ENCODE results near the gene RASGRP3. TPM values are rescaled to one million over a fixed set of nuclear protein-coding genes. Genes with fewer than 3 reads are reported as not detected.

Gene RASGRP3, protein sequence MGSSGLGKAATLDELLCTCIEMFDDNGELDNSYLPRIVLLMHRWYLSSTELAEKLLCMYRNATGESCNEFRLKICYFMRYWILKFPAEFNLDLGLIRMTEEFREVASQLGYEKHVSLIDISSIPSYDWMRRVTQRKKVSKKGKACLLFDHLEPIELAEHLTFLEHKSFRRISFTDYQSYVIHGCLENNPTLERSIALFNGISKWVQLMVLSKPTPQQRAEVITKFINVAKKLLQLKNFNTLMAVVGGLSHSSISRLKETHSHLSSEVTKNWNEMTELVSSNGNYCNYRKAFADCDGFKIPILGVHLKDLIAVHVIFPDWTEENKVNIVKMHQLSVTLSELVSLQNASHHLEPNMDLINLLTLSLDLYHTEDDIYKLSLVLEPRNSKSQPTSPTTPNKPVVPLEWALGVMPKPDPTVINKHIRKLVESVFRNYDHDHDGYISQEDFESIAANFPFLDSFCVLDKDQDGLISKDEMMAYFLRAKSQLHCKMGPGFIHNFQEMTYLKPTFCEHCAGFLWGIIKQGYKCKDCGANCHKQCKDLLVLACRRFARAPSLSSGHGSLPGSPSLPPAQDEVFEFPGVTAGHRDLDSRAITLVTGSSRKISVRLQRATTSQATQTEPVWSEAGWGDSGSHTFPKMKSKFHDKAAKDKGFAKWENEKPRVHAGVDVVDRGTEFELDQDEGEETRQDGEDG
- total RNA-seq (0.26 and 0.50 TPM in 2 replicates), polyA plus RNA-seq (2.2 and 6.1 TPM in 2 replicates), polyA minus RNA-seq (ENCODE audit: low replicate concordance) (2.0 and 12.6 TPM in 2 replicates)
- 2.0 and 2.3 TPM in 2 replicates for polyA plus RNA-seq (2012)

DNA sequence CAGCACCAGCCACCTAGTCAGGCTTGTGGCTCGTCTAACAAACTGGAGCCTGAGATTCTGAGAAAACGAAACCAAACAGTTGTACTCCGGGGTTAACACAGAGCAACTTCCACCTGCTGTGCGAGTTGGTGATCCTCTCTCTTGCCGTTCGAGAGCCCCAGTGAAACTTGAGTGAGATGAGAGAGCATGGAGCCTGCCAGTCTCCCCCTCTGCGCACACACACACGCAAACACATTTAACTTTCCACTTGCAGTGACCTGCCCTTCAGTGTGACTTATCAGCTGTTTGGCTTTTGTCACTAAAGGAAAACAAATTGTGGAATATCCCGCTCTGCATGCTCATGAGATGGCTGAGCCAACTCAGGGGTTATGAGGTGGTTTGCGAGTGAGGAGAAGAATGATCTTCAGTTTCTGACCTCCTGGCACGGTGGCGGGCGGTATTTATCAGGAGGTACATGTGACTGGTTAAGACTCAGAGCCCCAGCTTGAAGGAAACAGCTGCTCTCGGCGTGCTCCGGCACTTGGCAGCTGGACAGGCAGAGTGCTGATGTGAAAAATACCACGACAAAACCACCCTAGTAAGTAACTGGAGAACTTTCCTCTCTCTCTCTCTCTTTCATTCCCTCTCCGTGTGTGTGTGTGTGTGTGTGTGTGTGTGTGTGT is at the start of gene RASGRP3:
Gene RASGRP3, plus strand, starts transcription at position 519 of the 662 bp plus-strand sequence. CDS start 38,488 bp downstream, outside the sequence.
- Histone ChIP-seq H3K27me3 (ENCODE audit: control insufficient read depth, insufficient read depth, low read length) (no peaks in the 10 kb centered on the region), H3K9me3 (ENCODE audit: control insufficient read depth, insufficient read depth, low read depth, low read length) (no peaks in the 10 kb centered on the region), H3K4me2 (ENCODE audit: extremely low read depth, insufficient read depth, low read length) (peak within 1 kb of the TSS; percentile 94), H3K4me1 (ENCODE audit: control insufficient read depth, extremely low read depth, insufficient read depth, low read length) (peaks cover 2% of the 10 kb centered on the region), H3K36me3 (ENCODE audit: control insufficient read depth, insufficient read depth, low read length) (no peaks in the 10 kb centered on the region), H3K79me2 (ENCODE audit: control insufficient read depth, insufficient read depth, low read length) (no peaks in the 10 kb centered on the region), H4K20me1 (ENCODE audit: control insufficient read depth, extremely low read depth, insufficient read depth, low read length) (no peaks in the 10 kb centered on the region), H2AFZ (ENCODE audit: low read length) (peak within 1 kb of the TSS; percentile 95), H3K4me3 (replicated peaks in 1 of 4; ENCODE audit: control extremely low read depth in 1 of 4, insufficient read depth in 1 of 4, low read depth in 3 of 4, low read length in 4 of 4) (peak within 1 kb of the TSS; percentile 60 to 80 (median 69)), H3K9ac (ENCODE audit: insufficient read depth, low read length) (peak within 1 kb of the TSS; percentile 68), H3K27ac (ENCODE audit: insufficient read depth, low read length) (peak within 1 kb of the TSS; percentile 89)
- no peak for TF ChIP-seq EZH2 (IDR thresholded peaks at IDR 0.05; ENCODE audit: low read length, missing control alignments)
- TF ChIP-seq, protein P1, sequence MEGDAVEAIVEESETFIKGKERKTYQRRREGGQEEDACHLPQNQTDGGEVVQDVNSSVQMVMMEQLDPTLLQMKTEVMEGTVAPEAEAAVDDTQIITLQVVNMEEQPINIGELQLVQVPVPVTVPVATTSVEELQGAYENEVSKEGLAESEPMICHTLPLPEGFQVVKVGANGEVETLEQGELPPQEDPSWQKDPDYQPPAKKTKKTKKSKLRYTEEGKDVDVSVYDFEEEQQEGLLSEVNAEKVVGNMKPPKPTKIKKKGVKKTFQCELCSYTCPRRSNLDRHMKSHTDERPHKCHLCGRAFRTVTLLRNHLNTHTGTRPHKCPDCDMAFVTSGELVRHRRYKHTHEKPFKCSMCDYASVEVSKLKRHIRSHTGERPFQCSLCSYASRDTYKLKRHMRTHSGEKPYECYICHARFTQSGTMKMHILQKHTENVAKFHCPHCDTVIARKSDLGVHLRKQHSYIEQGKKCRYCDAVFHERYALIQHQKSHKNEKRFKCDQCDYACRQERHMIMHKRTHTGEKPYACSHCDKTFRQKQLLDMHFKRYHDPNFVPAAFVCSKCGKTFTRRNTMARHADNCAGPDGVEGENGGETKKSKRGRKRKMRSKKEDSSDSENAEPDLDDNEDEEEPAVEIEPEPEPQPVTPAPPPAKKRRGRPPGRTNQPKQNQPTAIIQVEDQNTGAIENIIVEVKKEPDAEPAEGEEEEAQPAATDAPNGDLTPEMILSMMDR (conservative IDR thresholded peaks at IDR 0.05 in 1 of 2, IDR thresholded peaks at IDR 0.05 in 1 of 2; ENCODE audit: low read depth in 1 of 2, low read length in 2 of 2), result no peak
- DNase-seq (ENCODE audit: low read depth in 2 of 2), result peak; percentile 98

DNA sequence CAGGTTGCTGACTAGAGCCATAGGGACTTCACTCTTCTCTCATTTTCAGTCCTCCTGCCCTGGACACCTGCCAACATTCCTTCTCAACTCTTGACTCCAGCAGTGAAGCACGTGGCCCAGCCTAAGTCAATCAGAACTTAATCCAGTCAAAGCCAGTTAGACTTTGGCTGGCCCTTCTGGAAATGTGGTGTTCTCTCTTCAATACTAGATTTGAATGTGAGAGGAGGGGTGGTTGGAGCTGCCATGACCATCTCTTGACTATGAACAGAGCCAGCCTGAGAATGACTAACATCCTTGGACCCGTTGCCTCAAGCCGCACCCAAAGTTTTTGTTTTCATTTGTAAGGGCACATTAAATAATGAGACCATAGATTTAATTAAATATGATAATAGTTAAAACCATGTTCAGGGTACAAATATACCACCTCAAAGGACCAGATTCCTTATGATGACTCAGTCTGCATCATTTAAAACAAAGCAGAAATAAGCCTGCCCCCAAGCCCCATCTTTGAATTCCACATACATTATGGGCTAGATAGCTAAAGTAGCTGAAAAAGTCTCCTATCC is 49.7 kb upstream of the RASGRP3 start:
- no peak overlapping the region for H2AFZ ChIP-seq (ENCODE audit: low read length)
- TF ChIP-seq, protein P1 (conservative IDR thresholded peaks at IDR 0.05 in 1 of 2, IDR thresholded peaks at IDR 0.05 in 1 of 2; ENCODE audit: low read depth in 1 of 2, low read length in 2 of 2), result no peak
- no peak for TF ChIP-seq EZH2 (IDR thresholded peaks at IDR 0.05; ENCODE audit: low read length, missing control alignments)
- H3K4me2 ChIP-seq (ENCODE audit: extremely low read depth, insufficient read depth, low read length), result no peak overlapping the region

More for the DNA sequence above, 49.7 kb upstream of the RASGRP3 start:
- Histone ChIP-seq H3K9me3 (ENCODE audit: control insufficient read depth, insufficient read depth, low read depth, low read length) (no peaks in the 10 kb centered on the region), H3K27ac (ENCODE audit: insufficient read depth, low read length) (no peak overlapping the region), H3K4me3 (replicated peaks in 1 of 4; ENCODE audit: control extremely low read depth in 1 of 4, insufficient read depth in 1 of 4, low read depth in 3 of 4, low read length in 4 of 4) (no peak overlapping the region), H3K27me3 (ENCODE audit: control insufficient read depth, insufficient read depth, low read length) (no peaks in the 10 kb centered on the region), H3K79me2 (ENCODE audit: control insufficient read depth, insufficient read depth, low read length) (no peaks in the 10 kb centered on the region), H3K9ac (ENCODE audit: insufficient read depth, low read length) (no peak overlapping the region), H4K20me1 (ENCODE audit: control insufficient read depth, extremely low read depth, insufficient read depth, low read length) (no peaks in the 10 kb centered on the region), H3K4me1 (ENCODE audit: control insufficient read depth, extremely low read depth, insufficient read depth, low read length) (peaks cover 1% of the 10 kb centered on the region), H3K36me3 (ENCODE audit: control insufficient read depth, insufficient read depth, low read length) (no peaks in the 10 kb centered on the region)
- peak; percentile 69 to 71 for DNase-seq (ENCODE audit: low read depth in 2 of 2)

All from fibroblast of lung (primary cell).